ENCODE results near the gene TAF11L7.
"Not testable (repeated sequence)": the region's sequence is repeated elsewhere in the genome, so short reads cannot be mapped to it uniquely, and the experiment has no call there.

DNA sequence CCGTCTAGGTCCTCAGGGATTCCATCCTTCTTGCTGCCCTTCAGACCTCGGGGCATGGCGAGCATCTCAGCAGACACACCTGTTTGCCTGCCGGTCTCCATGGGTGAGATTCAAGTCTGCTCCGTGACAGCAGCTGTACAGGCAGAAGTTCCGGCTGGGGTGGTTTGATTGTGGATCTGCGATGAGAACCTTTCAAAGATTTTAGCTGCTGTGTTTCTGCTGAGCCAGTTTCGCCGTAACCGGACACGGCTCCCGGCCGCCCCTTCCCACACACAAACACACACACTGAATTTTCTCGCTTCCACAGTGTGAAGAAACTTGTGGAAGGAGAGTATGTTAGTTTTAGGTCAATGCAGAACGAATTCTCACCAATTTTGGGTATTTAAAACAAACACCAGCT, 12.2 kb upstream of the TAF11L7 start, which contains the start of gene TAF11L10:
- not testable (repeated sequence) for TF ChIP-seq EZH2 (IDR thresholded peaks at IDR 0.05; ENCODE audit: insufficient read depth, poor library complexity, severe bottlenecking); EZH2phosphoT487 (IDR thresholded peaks at IDR 0.05; ENCODE audit: insufficient read depth, low read depth)
